ENCODE results near the gene CDK13. TPM values are rescaled to one million over a fixed set of nuclear protein-coding genes. Genes with fewer than 3 reads are reported as not detected.
A peak's percentile ranks its signal among the peaks of the same experiment; 100 is the strongest.

The CDK13 gene
- polyA plus RNA-seq (2013), result 45.9 TPM

GRCh38 chr7:39949971-39950472 lies at the start of gene CDK13:
Gene CDK13, plus strand, starts transcription at chr7:39950256. Its CDS starts 386 bp downstream, at chr7:39950642.
- Histone ChIP-seq H3K36me3 (ENCODE audit: control insufficient read depth in 4 of 4, insufficient read depth in 4 of 4, low read length in 3 of 4) (no peaks in the 10 kb centered on the region), H3K4me3 (ENCODE audit: control insufficient read depth in 1 of 7, extremely low read depth in 1 of 7, insufficient read depth in 4 of 7, low read depth in 2 of 7, low read length in 6 of 7) (peak within 1 kb of the TSS; percentile 71 to 99 (median 97)), H3K4me1 (ENCODE audit: control extremely low read depth in 1 of 4, control insufficient read depth in 4 of 4, insufficient read depth in 4 of 4, low read length in 3 of 4) (peaks cover 20 to 46% (median 30%) of the 10 kb centered on the region in 4 experiments), H3K27ac (ENCODE audit: insufficient read depth in 1 of 2, low read depth in 1 of 2, low read length in 2 of 2, poor library complexity in 1 of 2, severe bottlenecking in 2 of 2) (peak within 1 kb of the TSS; percentile 91 to 96), H3K27me3 (replicated peaks in 2 of 5; ENCODE audit: control insufficient read depth in 4 of 5, insufficient read depth in 5 of 5, low read length in 4 of 5) (no peaks in the 10 kb centered on the region), H3K9me3 (ENCODE audit: control extremely low read depth in 1 of 5, control insufficient read depth in 4 of 5, insufficient read depth in 2 of 5, low read depth in 1 of 5, low read length in 4 of 5) (no peaks in the 10 kb centered on the region)
- CTCF ChIA-PET, result interaction anchor here (1.1 to 1.5 kb wide), 3 partner anchors 53 to 69 kb away, joined by 3 to 4 read pairs (median 3); no protein-coding TSS in a partner anchor
- peak; percentile 89 to 98 (median 95) for DNase-seq
- WGBS (ENCODE audit: insufficient coverage), result 0% methylated on average over 52 of the region's 59 CpGs
- POLR2A ChIA-PET, result interaction anchor here (0.8 to 1.4 kb wide), 2 partner anchors 29 to 66 kb away, joined by 3 to 6 read pairs; no protein-coding TSS in a partner anchor

DNA sequence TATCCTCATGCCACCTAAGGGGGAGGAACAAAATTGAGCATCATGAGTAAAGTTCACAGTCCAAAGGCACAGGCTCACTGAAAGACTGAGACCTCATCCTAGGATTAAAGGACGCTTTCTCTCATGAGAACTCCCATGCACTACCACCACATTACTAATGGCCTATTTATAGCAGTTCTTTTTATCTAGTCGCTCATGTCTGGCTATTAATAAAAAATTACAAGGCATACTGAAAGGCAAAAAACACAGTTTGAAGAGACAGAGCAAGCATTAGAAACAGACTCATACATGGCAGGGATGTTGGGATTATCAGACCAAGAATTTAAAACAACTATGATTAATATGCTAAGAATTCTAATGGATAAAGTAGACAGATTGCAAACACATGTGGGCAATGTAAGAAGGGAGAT lies 46.0 kb upstream of the CDK13 start:
- Histone ChIP-seq H3K4me3 (ENCODE audit: control insufficient read depth in 1 of 7, extremely low read depth in 1 of 7, insufficient read depth in 4 of 7, low read depth in 2 of 7, low read length in 6 of 7) (no peak overlapping the region), H3K27ac (ENCODE audit: insufficient read depth in 1 of 2, low read depth in 1 of 2, low read length in 2 of 2, poor library complexity in 1 of 2, severe bottlenecking in 2 of 2) (no peak overlapping the region), H3K36me3 (ENCODE audit: control insufficient read depth in 4 of 4, insufficient read depth in 4 of 4, low read length in 3 of 4) (no peaks in the 10 kb centered on the region), H3K27me3 (replicated peaks in 2 of 5; ENCODE audit: control insufficient read depth in 4 of 5, insufficient read depth in 5 of 5, low read length in 4 of 5) (no peaks in the 10 kb centered on the region), H3K9me3 (ENCODE audit: control extremely low read depth in 1 of 5, control insufficient read depth in 4 of 5, insufficient read depth in 2 of 5, low read depth in 1 of 5, low read length in 4 of 5) (peaks cover 0 to 10% (median 3%) of the 10 kb centered on the region in 5 experiments), H3K4me1 (ENCODE audit: control extremely low read depth in 1 of 4, control insufficient read depth in 4 of 4, insufficient read depth in 4 of 4, low read length in 3 of 4) (no peaks in the 10 kb centered on the region)
- DNase-seq, result no peak
- CTCF ChIA-PET, result interaction anchor here (2.2 to 3.0 kb wide), 2 partner anchors 12 to 44 kb away, joined by 6 to 7 read pairs; no protein-coding TSS in a partner anchor
- WGBS (ENCODE audit: insufficient coverage), result 100% methylated on average over 1 of the region's 2 CpGs
- POLR2A ChIA-PET, result no interaction called here

DNA sequence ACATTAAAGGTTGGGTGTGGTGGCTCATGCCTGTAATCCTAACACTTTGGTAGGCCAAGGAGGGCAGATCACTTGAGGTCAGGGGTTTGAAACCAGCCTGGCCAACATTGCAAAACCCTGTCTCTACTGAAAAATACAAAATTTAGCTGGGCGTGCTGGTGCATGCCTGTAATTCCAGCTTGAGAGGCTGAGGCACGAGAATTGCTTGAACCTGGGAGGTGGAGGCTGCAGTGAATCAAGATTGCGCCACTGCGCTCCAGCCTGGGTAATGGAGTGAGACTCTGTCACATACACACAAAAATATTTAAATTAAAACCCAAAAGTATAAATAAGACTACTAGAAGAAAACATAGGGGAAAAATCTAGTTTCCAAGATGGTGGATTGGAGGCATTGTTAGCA lies 41.9 kb upstream of the CDK13 start:
- 100% methylated on average over 1 of the region's 4 CpGs for WGBS (ENCODE audit: insufficient coverage)
- no peak overlapping the region for H3K4me3 ChIP-seq (ENCODE audit: control insufficient read depth in 1 of 7, extremely low read depth in 1 of 7, insufficient read depth in 4 of 7, low read depth in 2 of 7, low read length in 6 of 7)
- no peaks in the 10 kb centered on the region for H3K36me3 ChIP-seq (ENCODE audit: control insufficient read depth in 4 of 4, insufficient read depth in 4 of 4, low read length in 3 of 4)
- POLR2A ChIA-PET, result no interaction called here
- CTCF ChIA-PET, result no interaction called here
- no peaks in the 10 kb centered on the region for H3K27me3 ChIP-seq (replicated peaks in 2 of 5; ENCODE audit: control insufficient read depth in 4 of 5, insufficient read depth in 5 of 5, low read length in 4 of 5)
- no peak overlapping the region for H3K27ac ChIP-seq (ENCODE audit: insufficient read depth in 1 of 2, low read depth in 1 of 2, low read length in 2 of 2, poor library complexity in 1 of 2, severe bottlenecking in 2 of 2)
- no peak for DNase-seq
- H3K4me1 ChIP-seq (ENCODE audit: control extremely low read depth in 1 of 4, control insufficient read depth in 4 of 4, insufficient read depth in 4 of 4, low read length in 3 of 4), result no peaks in the 10 kb centered on the region
- H3K9me3 ChIP-seq (ENCODE audit: control extremely low read depth in 1 of 5, control insufficient read depth in 4 of 5, insufficient read depth in 2 of 5, low read depth in 1 of 5, low read length in 4 of 5), result peaks cover 0 to 18% (median 4%) of the 10 kb centered on the region in 5 experiments

- Histone ChIP-seq H3K27me3 (replicated peaks in 2 of 5; ENCODE audit: control insufficient read depth in 4 of 5, insufficient read depth in 5 of 5, low read length in 4 of 5) (no peaks in the 10 kb centered on the region), H3K4me1 (ENCODE audit: control extremely low read depth in 1 of 4, control insufficient read depth in 4 of 4, insufficient read depth in 4 of 4, low read length in 3 of 4) (no peaks in the 10 kb centered on the region), H3K36me3 (ENCODE audit: control insufficient read depth in 4 of 4, insufficient read depth in 4 of 4, low read length in 3 of 4) (no peaks in the 10 kb centered on the region), H3K4me3 (ENCODE audit: control insufficient read depth in 1 of 7, extremely low read depth in 1 of 7, insufficient read depth in 4 of 7, low read depth in 2 of 7, low read length in 6 of 7) (no peak overlapping the region), H3K9me3 (ENCODE audit: control extremely low read depth in 1 of 5, control insufficient read depth in 4 of 5, insufficient read depth in 2 of 5, low read depth in 1 of 5, low read length in 4 of 5) (peaks cover 0 to 18% (median 4%) of the 10 kb centered on the region in 5 experiments), H3K27ac (ENCODE audit: insufficient read depth in 1 of 2, low read depth in 1 of 2, low read length in 2 of 2, poor library complexity in 1 of 2, severe bottlenecking in 2 of 2) (no peak overlapping the region)
- 100% methylated on average over 2 of the region's 4 CpGs for WGBS (ENCODE audit: insufficient coverage)
- no peak for DNase-seq
- ChIA-PET CTCF (interaction anchor here (0.8 to 1.4 kb wide), 2 partner anchors 13 to 167 kb away, joined by 4 read pairs; no protein-coding TSS in a partner anchor), POLR2A (no interaction called here)
Observed at GRCh38 chr7:39908973-39909372, 41.1 kb upstream of the CDK13 start.

DNA sequence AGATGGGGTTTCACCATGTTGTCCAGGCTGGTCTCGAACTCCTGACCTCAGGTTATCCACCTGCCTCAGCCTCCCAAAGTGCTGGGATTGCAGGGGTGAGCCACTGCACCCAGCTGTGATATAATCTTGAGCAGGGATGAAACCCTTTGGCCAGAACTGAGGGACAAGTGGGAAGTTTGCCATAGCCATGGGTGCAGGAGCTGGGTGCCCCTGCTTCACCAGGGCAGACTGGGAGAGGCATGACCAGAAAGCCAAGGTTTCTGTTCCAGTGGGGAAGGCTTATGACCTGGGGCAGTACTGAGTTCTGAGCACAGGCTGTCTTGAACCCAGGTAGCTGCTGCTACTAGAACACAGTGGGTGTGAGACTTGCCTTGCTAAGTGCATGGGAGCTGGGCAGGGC lies 40.5 kb upstream of the CDK13 start:
- CTCF ChIA-PET, result interaction anchor here (1.4 kb wide), 1 partner anchor 14 kb away, joined by 4 read pairs; no protein-coding TSS in a partner anchor
- no peak for DNase-seq
- POLR2A ChIA-PET, result no interaction called here
- no peak overlapping the region for H3K27ac ChIP-seq (ENCODE audit: insufficient read depth in 1 of 2, low read depth in 1 of 2, low read length in 2 of 2, poor library complexity in 1 of 2, severe bottlenecking in 2 of 2)
- peaks cover 0 to 18% (median 4%) of the 10 kb centered on the region in 5 experiments for H3K9me3 ChIP-seq (ENCODE audit: control extremely low read depth in 1 of 5, control insufficient read depth in 4 of 5, insufficient read depth in 2 of 5, low read depth in 1 of 5, low read length in 4 of 5)
- no peaks in the 10 kb centered on the region for H3K4me1 ChIP-seq (ENCODE audit: control extremely low read depth in 1 of 4, control insufficient read depth in 4 of 4, insufficient read depth in 4 of 4, low read length in 3 of 4)
- H3K27me3 ChIP-seq (replicated peaks in 2 of 5; ENCODE audit: control insufficient read depth in 4 of 5, insufficient read depth in 5 of 5, low read length in 4 of 5), result no peaks in the 10 kb centered on the region
- no peaks in the 10 kb centered on the region for H3K36me3 ChIP-seq (ENCODE audit: control insufficient read depth in 4 of 4, insufficient read depth in 4 of 4, low read length in 3 of 4)
- WGBS (ENCODE audit: insufficient coverage), result 100% methylated on average over 1 of the region's 1 CpG
- H3K4me3 ChIP-seq (ENCODE audit: control insufficient read depth in 1 of 7, extremely low read depth in 1 of 7, insufficient read depth in 4 of 7, low read depth in 2 of 7, low read length in 6 of 7), result no peak overlapping the region

DNA sequence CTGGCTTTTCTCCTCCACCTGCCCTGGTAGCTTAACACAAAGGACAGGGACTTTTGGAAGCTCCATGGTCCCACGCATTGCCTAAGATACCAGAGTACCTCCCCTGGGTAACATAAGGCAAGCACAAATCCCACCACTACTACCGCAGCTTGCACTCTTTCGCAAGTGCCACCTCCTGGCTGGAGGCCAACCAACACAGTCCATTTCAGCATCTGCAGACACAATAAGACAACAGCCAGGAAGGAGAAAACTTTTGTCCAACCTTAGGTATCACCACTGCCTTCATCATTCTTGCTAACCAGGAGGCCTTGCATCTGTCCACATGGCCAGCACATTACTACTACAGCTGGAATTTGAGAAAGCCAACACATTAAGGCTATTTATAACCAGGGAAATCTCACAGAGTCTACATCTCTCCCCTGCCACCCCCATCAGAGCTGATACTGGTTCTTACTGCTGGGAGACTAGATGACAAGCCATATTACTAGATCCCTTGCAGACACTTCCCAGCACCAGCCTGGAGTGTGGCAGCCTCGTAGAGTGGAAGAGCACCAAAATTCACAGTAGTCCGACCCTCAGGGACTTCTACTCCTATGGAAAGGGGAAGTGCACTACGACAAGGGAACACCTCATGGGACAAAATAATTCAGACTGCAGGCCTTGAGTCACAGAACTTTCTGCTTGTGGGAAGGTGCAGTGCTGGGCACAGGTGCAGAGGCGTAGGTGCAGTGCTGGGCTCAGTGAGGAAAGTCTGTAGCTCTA lies 39.8 kb upstream of the CDK13 start:
- Histone ChIP-seq H3K27ac (ENCODE audit: insufficient read depth in 1 of 2, low read depth in 1 of 2, low read length in 2 of 2, poor library complexity in 1 of 2, severe bottlenecking in 2 of 2) (no peak overlapping the region), H3K4me1 (ENCODE audit: control extremely low read depth in 1 of 4, control insufficient read depth in 4 of 4, insufficient read depth in 4 of 4, low read length in 3 of 4) (no peaks in the 10 kb centered on the region), H3K27me3 (replicated peaks in 2 of 5; ENCODE audit: control insufficient read depth in 4 of 5, insufficient read depth in 5 of 5, low read length in 4 of 5) (no peaks in the 10 kb centered on the region), H3K4me3 (ENCODE audit: control insufficient read depth in 1 of 7, extremely low read depth in 1 of 7, insufficient read depth in 4 of 7, low read depth in 2 of 7, low read length in 6 of 7) (no peak overlapping the region), H3K36me3 (ENCODE audit: control insufficient read depth in 4 of 4, insufficient read depth in 4 of 4, low read length in 3 of 4) (no peaks in the 10 kb centered on the region), H3K9me3 (ENCODE audit: control extremely low read depth in 1 of 5, control insufficient read depth in 4 of 5, insufficient read depth in 2 of 5, low read depth in 1 of 5, low read length in 4 of 5) (peaks cover 0 to 18% (median 4%) of the 10 kb centered on the region in 5 experiments)
- CTCF ChIA-PET, result interaction anchor here (0.6 to 1.4 kb wide), 2 partner anchors 14 to 144 kb away, joined by 3 to 4 read pairs; no protein-coding TSS in a partner anchor
- peak in 2 of 3 donors; percentile 6 to 22 for DNase-seq
- WGBS (ENCODE audit: insufficient coverage), result 91% methylated on average over 7 of the region's 7 CpGs
- POLR2A ChIA-PET, result no interaction called here

DNA sequence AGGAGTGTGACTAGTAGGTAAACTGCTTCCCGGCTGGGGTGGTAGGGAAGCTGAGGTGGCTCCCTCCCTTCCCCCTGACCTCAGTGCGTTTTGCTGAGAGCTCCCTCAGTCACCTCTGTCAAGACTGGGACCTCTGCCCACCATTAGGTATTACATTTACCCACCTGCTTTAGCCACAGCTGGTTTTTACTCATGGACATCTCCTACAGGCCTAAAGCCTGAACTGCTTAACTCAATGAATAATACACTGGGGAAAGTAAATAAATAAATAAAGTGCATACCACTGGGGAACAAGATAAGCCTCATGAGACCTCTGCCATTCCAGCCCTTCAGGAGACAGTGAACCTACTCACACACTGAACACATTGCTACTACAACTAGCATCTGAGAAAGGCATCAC lies 38.9 kb upstream of the CDK13 start:
- no peaks in the 10 kb centered on the region for H3K36me3 ChIP-seq (ENCODE audit: control insufficient read depth in 4 of 4, insufficient read depth in 4 of 4, low read length in 3 of 4)
- ChIA-PET POLR2A (no interaction called here), CTCF (no interaction called here)
- DNase-seq, result no peak
- no peak overlapping the region for H3K27ac ChIP-seq (ENCODE audit: insufficient read depth in 1 of 2, low read depth in 1 of 2, low read length in 2 of 2, poor library complexity in 1 of 2, severe bottlenecking in 2 of 2)
- no peaks in the 10 kb centered on the region for H3K27me3 ChIP-seq (replicated peaks in 2 of 5; ENCODE audit: control insufficient read depth in 4 of 5, insufficient read depth in 5 of 5, low read length in 4 of 5)
- H3K4me3 ChIP-seq (ENCODE audit: control insufficient read depth in 1 of 7, extremely low read depth in 1 of 7, insufficient read depth in 4 of 7, low read depth in 2 of 7, low read length in 6 of 7), result no peak overlapping the region
- H3K4me1 ChIP-seq (ENCODE audit: control extremely low read depth in 1 of 4, control insufficient read depth in 4 of 4, insufficient read depth in 4 of 4, low read length in 3 of 4), result no peaks in the 10 kb centered on the region
- WGBS (ENCODE audit: insufficient coverage), result 80% methylated on average over 1 of the region's 2 CpGs
- peaks cover 0 to 18% (median 4%) of the 10 kb centered on the region in 5 experiments for H3K9me3 ChIP-seq (ENCODE audit: control extremely low read depth in 1 of 5, control insufficient read depth in 4 of 5, insufficient read depth in 2 of 5, low read depth in 1 of 5, low read length in 4 of 5)
